K562 (cell line): ENCODE measurements around the gene TNFAIP6. TPM values are rescaled to one million over a fixed set of nuclear protein-coding genes. Genes with fewer than 3 reads are reported as not detected.

Source experiments
- ATAC-seq: fragments of 200-7000 bp; cut with Tn5 transposase; 3 replicates; pipeline ENCODE4 v1.9.1; 2020; ENCODE audit warnings: moderate library complexity
- BruUV-seq: library from RNA; stranded (reverse); fragments of 400-500 nt; replicated peaks from 2 replicates; lab custom pipeline; 2021; lab: Mats Ljungman, UMichigan
- CTCF ChIA-PET: fragments of 300-600 bp; formaldehyde crosslinking; extraction: SDS; loops from one replicate; lab custom pipeline; 2021; ENCODE audit warnings: low intra/inter-chr PET ratio; lab: Yijun Ruan, JAX
- POLR2A ChIA-PET: fragments of 300-600, 350-650 bp; sonication (Branson Sonifier 250); formaldehyde crosslinking; extraction: SDS; loops from one replicate; lab custom pipeline; 2021; ENCODE audit warnings: antibody characterized with exemption, inconsistent platforms; lab: Yijun Ruan, JAX
- DNase-seq, 4 experiments: peaks; one replicate each; pipeline versions ENCODE4 v3.0.0 to v3.0.0-alpha.2; 2011 to 2018; ENCODE audit warnings: low spot score in 3 of 4, mixed read lengths in 3 of 4; ENCODE audit errors: extremely low read depth in 1 of 4
- FAIRE-seq: peaks from 2 replicates; lab custom pipeline; 2011; peaks lifted over from hg19 to GRCh38; lab: Jason Lieb, UNC
- H2AFZ ChIP-seq: 2 replicates; pipeline ENCODE4 v1.6.0; 2011; ENCODE audit warnings: low read depth, low read length, control low read depth, inconsistent platforms
- H3K27ac ChIP-seq: fragments of 200-600 bp; 3 replicates; pipeline ENCODE4 v1.8.0; 2011; ENCODE audit warnings: low read depth, mild to moderate bottlenecking, control low read depth, inconsistent platforms, low read length, moderate library complexity, mixed read lengths; ENCODE audit errors: extremely low read depth
- H3K27me3 ChIP-seq, 2 experiments: fragments of 300-600 bp in 1 of 2; 2 replicates in 1 of 2; 3 replicates in 1 of 2; pipeline versions ENCODE4 v1.6.0 to v1.8.0; 2011; ENCODE audit warnings: inconsistent platforms in 2 of 2, low read length in 2 of 2, mild to moderate bottlenecking in 1 of 2, mixed read lengths in 1 of 2, moderate library complexity in 1 of 2; ENCODE audit not compliant: control insufficient read depth in 2 of 2, insufficient read depth in 2 of 2
- H3K36me3 ChIP-seq: fragments of 300-600 bp; 3 replicates; pipeline ENCODE4 v1.8.0; 2011; ENCODE audit warnings: mild to moderate bottlenecking, low read length, inconsistent platforms; ENCODE audit not compliant: control insufficient read depth, insufficient read depth
- H3K4me1 ChIP-seq, 2 experiments: fragments of 200-600 bp in 1 of 2; replicated peaks in 1 of 2; 2 replicates in 1 of 2; 3 replicates in 1 of 2; pipeline versions ENCODE4 v1.5.1 to v1.8.0; 2011; ENCODE audit warnings: inconsistent platforms in 2 of 2, low read length in 2 of 2, mild to moderate bottlenecking in 1 of 2, mixed read lengths in 1 of 2, moderate library complexity in 1 of 2; ENCODE audit not compliant: control insufficient read depth in 2 of 2, insufficient read depth in 2 of 2
- H3K4me2 ChIP-seq: 2 replicates; pipeline ENCODE4 v1.6.1; 2011; ENCODE audit warnings: low read length, control low read depth, inconsistent platforms, mixed read lengths; ENCODE audit not compliant: insufficient read depth
- H3K4me3 ChIP-seq: fragments of 200-600 bp; sonication (generic), shearing (Covaris generic); 2 replicates; pipeline ENCODE4 v1.5.1; 2016; ENCODE audit warnings: control low read depth, inconsistent platforms
- H3K79me2 ChIP-seq: fragments of 200-600 bp; 3 replicates; pipeline ENCODE4 v1.8.0; 2011; ENCODE audit warnings: low read length, inconsistent platforms; ENCODE audit not compliant: control insufficient read depth, insufficient read depth
- H3K9ac ChIP-seq, 2 experiments: 2 replicates each; pipeline versions ENCODE4 v1.6.0 to v1.6.1; 2011; ENCODE audit warnings: low read depth in 2 of 2, low read length in 2 of 2, control low read depth in 1 of 2, inconsistent platforms in 1 of 2, mild to moderate bottlenecking in 1 of 2, mixed read lengths in 1 of 2; ENCODE audit not compliant: insufficient read depth in 1 of 2
- H3K9me1 ChIP-seq: one replicate; pipeline ENCODE4 v1.6.0; 2011; ENCODE audit warnings: inconsistent platforms, mild to moderate bottlenecking, low read length, moderate library complexity; ENCODE audit not compliant: control insufficient read depth, insufficient read depth
- H3K9me3 ChIP-seq: replicated peaks from 2 replicates; pipeline ENCODE4 v1.5.1; 2011; ENCODE audit warnings: low read depth, low read length, inconsistent platforms; ENCODE audit not compliant: control insufficient read depth, insufficient read depth
- H4K20me1 ChIP-seq: replicated peaks from 2 replicates; pipeline ENCODE4 v1.6.1; 2011; ENCODE audit warnings: low read length, inconsistent platforms, mixed read lengths; ENCODE audit not compliant: control insufficient read depth, insufficient read depth
- BCL6 ChIP-seq: fragments of 250-450 bp; sonication (Bioruptor Pico); IDR thresholded peaks from 2 replicates; pipeline ENCODE4 v1.4.0; 2020
- PPARD ChIP-seq: fragments of 250-450 bp; sonication (Bioruptor Pico); IDR thresholded peaks from 2 replicates; pipeline ENCODE4 v1.8.0; 2022; ENCODE audit warnings: inconsistent platforms, mild to moderate bottlenecking, moderate library complexity
- REST ChIP-seq, 2 experiments: fragments of 450-650 bp; formaldehyde crosslinking in 1 of 2; IDR thresholded peaks; 2 replicates each; pipeline versions ENCODE4 v1.4.0 to v1.6.1; 2014 to 2020; ENCODE audit warnings: mild to moderate bottlenecking in 2 of 2, borderline replicate concordance in 1 of 2, low read depth in 1 of 2
- RFX5 ChIP-seq: IDR thresholded peaks from 2 replicates; pipeline ENCODE4 v1.6.1; 2011; ENCODE audit warnings: low read depth, mild to moderate bottlenecking, improper control_type of control experiment, low read length
- SIN3A ChIP-seq, 2 experiments: fragments of 150-350 bp in 1 of 2; IDR thresholded peaks; 2 replicates each; pipeline ENCODE4 v1.6.1; 2011 to 2016; ENCODE audit warnings: borderline replicate concordance in 2 of 2, low read depth in 2 of 2, low read length in 2 of 2, mild to moderate bottlenecking in 2 of 2, moderate library complexity in 2 of 2; ENCODE audit not compliant: control insufficient read depth in 1 of 2
- SMAD2 ChIP-seq: fragments of 150-350 bp; IDR thresholded peaks from 2 replicates; pipeline ENCODE4 v1.6.1; 2014; ENCODE audit warnings: low read depth, mild to moderate bottlenecking, low read length
- TEAD2 ChIP-seq: fragments of 450-650 bp; IDR thresholded peaks from 2 replicates; pipeline ENCODE4 v1.6.1; 2016; ENCODE audit warnings: missing genetic modification characterization, control low read depth, missing compliant biosample characterization
- TFAM ChIP-seq: fragments of 250-450 bp; sonication (Bioruptor Pico); conservative IDR thresholded peaks from 2 replicates; pipeline ENCODE4 v1.5.0; 2021; ENCODE audit warnings: mild to moderate bottlenecking, moderate library complexity
- ZNF143 ChIP-seq: sonication (generic); formaldehyde crosslinking; IDR thresholded peaks from 2 replicates; pipeline ENCODE4 v1.9.0; 2022; ENCODE audit warnings: mild to moderate bottlenecking, missing genetic modification reagents
- WGBS: fragments of 100-300 bp; shearing (Covaris generic); methylation state at CpG from one replicate; pipeline ENCODE4 v1.1.6; 2016; ENCODE audit warnings: low coverage, mixed read lengths; ENCODE audit not compliant: insufficient coverage; ENCODE audit errors: missing lambda C conversion rate; 5-methylcytosine and 5-hydroxymethylcytosine counted together
- in situ Hi-C: fragments of 300-500 bp; cut with MboI; formaldehyde crosslinking; loops from 4 replicates; pipeline ENCODE4 v1.15.0; 2018; ENCODE audit warnings: inconsistent platforms, mixed read lengths
- intact Hi-C: fragments of 100-400 bp; cut with micrococcal nuclease; formaldehyde crosslinking; loops from 2 replicates; pipeline ENCODE4 v1.14.2; 2022
- polyA plus RNA-seq, 8 experiments: library from polyadenylated mRNA; depleted of rRNA in 4 of 8; stranded (reverse) in 5 of 8; unstranded in 3 of 8; fragments of >200 nt; fragmentation: Nextera tagmentation in 2 of 8; fragmentation: Illumina TruSeq in 1 of 8; extraction: Ambion mirVana in 2 of 8; extraction: Trizol in 1 of 8; gene quantifications; 2 replicates each; pipeline versions ENCODE4 v1.2.1 to v1.2.3, GENCODE V29; 2011 to 2014; ENCODE audit warnings: inconsistent platforms in 1 of 8, missing spikeins in 1 of 8
- total RNA-seq, 7 experiments: library from RNA; depleted of rRNA in 6 of 7; stranded (reverse); fragments of >200 nt in 6 of 7; fragmentation: Illumina TruSeq in 2 of 7; extraction: Trizol in 2 of 7; gene quantifications; 2 replicates each; pipeline versions ENCODE4 v1.2.1 to v1.2.3, GENCODE V29; 2011 to 2021; ENCODE audit warnings: low replicate concordance in 1 of 7
- TF ChIP-seq, protein P1 (sequence below): sonication (generic); formaldehyde crosslinking; IDR thresholded peaks from 2 replicates; pipeline ENCODE4 v1.8.0; 2022; ENCODE audit warnings: mild to moderate bottlenecking, missing genetic modification reagents
- TF ChIP-seq, protein P2 (sequence below): fragments of 450-650 bp; formaldehyde crosslinking; IDR thresholded peaks from 2 replicates; pipeline ENCODE4 v1.4.0; 2020; ENCODE audit warnings: mild to moderate bottlenecking, moderate library complexity

The TNFAIP6 gene
- total and polyA plus RNA-seq, 9 of the 15 experiments (the other 6 are each of a cell fraction or from before 2014, with no cell fraction given): 0.07 to 0.28 (median 0.08) TPM; not detected in 6

- Histone ChIP-seq H3K4me3 (no peak overlapping the region), H3K36me3 (no peaks in the 10 kb centered on the region), H3K9ac (no peak overlapping the region), H2AFZ (no peak overlapping the region), H3K9me3 (no peaks in the 10 kb centered on the region), H3K4me2 (no peak overlapping the region), H3K79me2 (no peaks in the 10 kb centered on the region), H3K4me1 (no peaks in the 10 kb centered on the region; a peak in 1 of 5 replicates), H3K9me1 (no peaks in the 10 kb centered on the region), H4K20me1 (no peaks in the 10 kb centered on the region), H3K27me3 (no peaks in the 10 kb centered on the region), H3K27ac (no peak overlapping the region)
- POLR2A ChIA-PET: interaction anchor here (0.5 kb wide), 1 partner anchor 10 kb away, joined by 3 read pairs; no protein-coding TSS in a partner anchor
- in situ Hi-C loops: no loop called here
- WGBS: 22% methylated on average over 3 of the region's 3 CpGs
- ATAC-seq (no peak; the same call in 1 of the 3 replicates), DNase-seq (no peak), FAIRE-seq (no peak)
- CTCF ChIA-PET: no interaction called here
- intact Hi-C loops: no loop called here
- BruUV-seq: no TSS peak
- TF ChIP-seq PPARD (no peak), TEAD2 (tag) (no peak), SIN3A (IDR thresholded peaks at IDR 0.05; ENCODE audit: borderline replicate concordance in 2 of 2, control insufficient read depth in 1 of 2, low read depth in 2 of 2, low read length in 2 of 2) (no peak), REST (IDR thresholded peaks at IDR 0.05; ENCODE audit: borderline replicate concordance) (no peak), REST (CRISPR knock-in tag; IDR thresholded peaks at IDR 0.05; ENCODE audit: low read depth) (no peak), BCL6 (CRISPR knock-in tag) (no peak), SMAD2 (no peak), TFAM (CRISPR knock-in tag) (no peak), RFX5 (no peak), ZNF143 (CRISPR knock-in tag) (no peak)
- TF ChIP-seq, protein P1, sequence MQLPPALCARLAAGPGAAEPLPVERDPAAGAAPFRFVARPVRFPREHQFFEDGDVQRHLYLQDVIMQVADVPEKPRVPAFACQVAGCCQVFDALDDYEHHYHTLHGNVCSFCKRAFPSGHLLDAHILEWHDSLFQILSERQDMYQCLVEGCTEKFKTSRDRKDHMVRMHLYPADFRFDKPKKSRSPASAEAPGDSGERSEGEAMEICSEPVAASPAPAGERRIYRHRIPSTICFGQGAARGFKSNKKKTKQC (CRISPR knock-in tag): no peak
- TF ChIP-seq, protein P2, sequence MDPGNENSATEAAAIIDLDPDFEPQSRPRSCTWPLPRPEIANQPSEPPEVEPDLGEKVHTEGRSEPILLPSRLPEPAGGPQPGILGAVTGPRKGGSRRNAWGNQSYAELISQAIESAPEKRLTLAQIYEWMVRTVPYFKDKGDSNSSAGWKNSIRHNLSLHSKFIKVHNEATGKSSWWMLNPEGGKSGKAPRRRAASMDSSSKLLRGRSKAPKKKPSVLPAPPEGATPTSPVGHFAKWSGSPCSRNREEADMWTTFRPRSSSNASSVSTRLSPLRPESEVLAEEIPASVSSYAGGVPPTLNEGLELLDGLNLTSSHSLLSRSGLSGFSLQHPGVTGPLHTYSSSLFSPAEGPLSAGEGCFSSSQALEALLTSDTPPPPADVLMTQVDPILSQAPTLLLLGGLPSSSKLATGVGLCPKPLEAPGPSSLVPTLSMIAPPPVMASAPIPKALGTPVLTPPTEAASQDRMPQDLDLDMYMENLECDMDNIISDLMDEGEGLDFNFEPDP: no peak
These were observed 4.4 kb downstream of the TNFAIP6 start for GRCh38 chr2:151361674-151362370.
